Stimulated activated CD8-positive, alpha-beta memory T cell treated with anti-CD3 and anti-CD28 coated beads, Interleukin-15, amount 100 ng/mL, for 24 hours (primary cell): Measurements from ENCODE around the gene RITA1.
"Not testable (repeated sequence)": the region's sequence is repeated elsewhere in the genome, so short reads cannot be mapped to it uniquely, and the experiment has no call there.

Experiments used
- DNase-seq: peaks from one replicate; pipeline ENCODE4 v3.0.0-alpha.2; 2020; ENCODE audit warnings: low read depth

The RITA1 gene, protein sequence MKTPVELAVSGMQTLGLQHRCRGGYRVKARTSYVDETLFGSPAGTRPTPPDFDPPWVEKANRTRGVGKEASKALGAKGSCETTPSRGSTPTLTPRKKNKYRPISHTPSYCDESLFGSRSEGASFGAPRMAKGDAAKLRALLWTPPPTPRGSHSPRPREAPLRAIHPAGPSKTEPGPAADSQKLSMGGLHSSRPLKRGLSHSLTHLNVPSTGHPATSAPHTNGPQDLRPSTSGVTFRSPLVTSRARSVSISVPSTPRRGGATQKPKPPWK

DNA sequence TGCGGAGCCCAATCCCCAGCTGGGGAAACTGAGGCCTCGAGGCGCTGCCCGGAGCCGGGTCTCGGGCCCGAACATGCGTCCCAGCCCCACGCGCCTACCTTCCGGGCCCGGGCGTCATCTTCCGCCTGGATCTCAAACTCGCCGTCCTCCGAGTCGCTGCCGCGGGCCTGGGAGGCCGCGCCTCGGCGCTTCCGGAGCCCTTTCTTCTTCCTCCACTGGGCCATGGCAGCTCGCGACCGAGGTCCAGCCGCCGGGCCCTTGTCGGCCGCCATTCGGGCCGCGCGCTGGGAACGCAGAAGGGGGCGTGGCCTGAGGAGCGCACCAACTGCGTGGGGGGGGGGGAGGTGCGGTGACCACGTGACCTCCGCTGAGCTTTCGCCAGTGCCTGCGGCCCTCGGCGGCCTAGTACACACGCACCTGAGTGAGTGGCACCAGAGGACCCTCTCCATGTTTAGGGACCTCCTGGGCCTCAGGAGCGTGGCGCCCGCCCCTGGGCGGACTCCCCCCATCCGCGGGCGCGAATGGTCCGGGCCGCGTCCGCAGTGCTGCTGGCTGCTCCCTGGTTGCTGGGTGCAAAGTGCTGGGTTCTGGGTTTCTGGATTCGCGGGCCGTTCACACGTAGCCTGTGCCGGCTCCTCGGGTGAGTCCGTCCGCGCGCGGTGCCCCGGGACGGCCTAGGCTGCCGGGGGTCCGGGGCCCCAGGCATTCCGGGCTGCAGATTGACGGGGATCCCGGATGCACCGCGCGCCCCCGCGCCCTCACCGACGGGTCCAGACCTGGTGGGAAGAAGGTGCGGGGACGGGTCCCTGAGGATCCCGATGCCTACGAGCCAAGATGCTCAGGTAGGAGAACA, at the start of gene RITA1, which contains the start of gene DDX54:
Gene RITA1, plus strand, starts transcription at position 542 of the 853 bp plus-strand sequence. CDS start 1,026 bp downstream, outside the sequence.
Gene DDX54, minus strand, starts transcription at position 299 of the 853 bp plus-strand sequence. Its CDS starts 27 bp downstream, at position 272.
- peak; percentile 71 for DNase-seq

DNA sequence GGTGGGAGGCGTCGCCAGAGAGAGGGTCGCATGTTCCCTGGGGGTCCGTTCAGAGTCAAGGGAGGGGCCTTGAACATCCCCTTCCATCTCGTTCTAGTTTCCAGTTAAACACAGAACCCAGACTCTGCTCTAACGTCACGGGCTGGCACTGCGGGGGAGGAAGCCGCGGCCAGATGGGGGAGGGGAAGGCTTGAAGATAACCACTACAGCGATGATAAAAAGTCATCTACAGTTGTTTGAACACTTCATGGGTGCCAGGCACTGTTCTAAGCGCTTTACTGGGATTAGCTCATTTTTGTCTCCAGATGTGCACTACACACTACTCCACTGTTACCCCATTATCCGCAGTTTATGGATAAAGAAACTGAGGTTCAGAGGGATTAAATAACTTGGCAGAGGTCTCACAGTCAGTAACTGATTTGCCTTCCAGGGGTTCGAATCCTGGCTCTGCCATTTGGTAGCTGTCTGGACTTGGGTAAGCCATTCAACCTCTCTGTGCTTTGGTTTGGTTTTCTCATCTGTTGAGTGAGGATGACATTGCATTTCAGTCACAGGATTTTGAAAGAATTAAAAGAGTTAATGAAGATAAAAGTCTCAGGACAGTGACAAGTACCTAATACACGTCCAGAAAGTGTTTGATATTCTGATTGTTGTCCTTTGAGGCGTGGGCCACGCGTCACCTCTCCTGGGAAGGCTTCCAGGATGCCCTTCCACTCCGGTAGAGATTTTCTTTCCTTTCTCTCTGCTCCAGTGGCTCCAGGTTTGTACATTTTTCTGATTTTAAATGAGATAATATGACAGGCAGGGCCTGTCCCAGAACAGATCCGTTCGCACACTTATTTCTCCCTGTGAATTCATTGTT, 49.2 kb upstream of the RITA1 start:
- no peak for DNase-seq

DNA sequence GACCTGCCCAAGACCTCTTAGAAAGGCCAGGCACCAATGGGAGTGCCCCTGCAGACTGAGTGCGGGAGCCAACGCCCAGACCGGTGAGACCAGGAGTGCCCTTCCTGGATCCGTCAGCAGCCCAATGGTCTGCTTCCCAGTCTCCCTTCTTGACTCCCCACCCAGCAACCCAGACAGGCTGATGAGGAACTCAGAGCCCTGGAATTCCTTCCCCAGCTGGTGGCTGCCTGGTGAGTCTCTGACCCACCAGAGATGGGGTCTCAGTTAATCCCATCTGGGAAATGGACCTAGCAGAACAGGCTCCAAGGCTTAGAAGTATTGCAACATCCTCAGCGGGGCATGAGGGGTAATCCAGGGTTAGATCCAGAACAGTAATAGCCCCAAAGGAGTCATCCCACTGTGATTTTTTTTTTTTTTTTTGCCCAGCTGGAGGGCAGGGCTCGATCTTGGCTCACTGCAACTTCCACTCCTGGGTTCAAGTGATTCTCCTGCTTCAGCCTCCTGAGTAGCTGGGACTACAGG, 48.5 kb upstream of the RITA1 start:
- DNase-seq = no peak

DNA sequence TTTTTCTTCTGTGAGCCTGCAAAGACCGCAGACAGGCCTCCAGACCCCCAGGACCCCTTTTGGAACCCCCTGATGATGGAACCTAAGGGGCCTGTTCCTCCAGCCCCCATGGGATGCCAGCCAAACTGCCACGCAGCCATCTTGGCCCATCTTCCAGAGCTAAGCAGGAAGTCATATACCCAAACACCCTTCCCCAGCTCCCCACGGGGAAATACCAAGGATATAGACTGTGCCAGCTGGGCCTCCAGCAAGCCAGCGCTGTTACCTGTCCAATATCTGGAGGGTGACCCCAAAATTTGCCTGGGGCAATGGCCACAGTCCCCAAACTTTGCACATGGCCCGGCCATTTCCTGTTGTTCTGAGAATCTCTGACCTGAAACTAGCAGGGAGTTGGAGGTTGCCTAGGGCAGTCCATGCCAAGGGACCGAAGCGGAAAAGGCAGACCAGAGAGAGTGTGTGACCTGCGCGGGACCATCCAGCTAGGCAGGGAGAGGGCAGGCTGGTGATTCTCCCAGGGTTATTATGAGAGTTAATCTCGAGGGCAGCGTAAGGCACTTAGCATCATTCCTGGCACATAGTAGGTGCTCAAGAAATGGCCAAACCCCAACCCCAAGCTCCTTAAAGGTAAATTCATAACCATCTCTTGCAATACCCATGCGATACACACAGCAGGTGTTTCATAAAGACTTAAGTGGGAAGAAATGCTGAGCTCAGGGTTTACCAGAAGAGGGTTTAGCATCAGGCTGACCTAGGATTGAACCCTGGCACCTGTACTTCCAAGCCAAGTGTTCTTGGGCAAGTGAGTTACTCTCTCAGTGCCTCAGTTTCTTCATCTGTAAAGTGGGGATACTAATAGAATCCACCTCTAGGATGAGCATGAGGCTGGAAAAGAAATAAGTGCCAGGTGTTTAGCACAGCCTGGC, 47.4 kb upstream of the RITA1 start:
- no peak for DNase-seq

DNA sequence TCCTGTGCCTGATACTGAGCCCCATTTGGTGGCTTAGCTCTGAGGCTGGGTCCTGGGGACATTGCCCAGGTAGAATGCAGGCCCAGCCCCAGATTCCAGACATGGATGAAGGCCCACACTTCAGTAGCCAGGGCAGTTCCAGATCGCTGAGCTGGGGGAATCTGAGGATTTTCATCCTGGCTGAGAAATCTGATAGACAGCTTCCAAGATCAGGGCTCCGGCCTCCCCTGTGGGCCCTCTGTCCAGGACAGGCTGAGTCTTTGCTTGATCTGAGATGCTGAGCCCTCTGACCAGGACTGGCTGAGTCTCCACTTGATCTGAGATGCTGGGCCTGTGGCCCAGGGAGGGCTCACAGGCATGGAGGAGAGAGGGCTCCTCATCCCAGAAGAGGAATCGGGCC, 46.7 kb upstream of the RITA1 start:
- DNase-seq = no peak

DNA sequence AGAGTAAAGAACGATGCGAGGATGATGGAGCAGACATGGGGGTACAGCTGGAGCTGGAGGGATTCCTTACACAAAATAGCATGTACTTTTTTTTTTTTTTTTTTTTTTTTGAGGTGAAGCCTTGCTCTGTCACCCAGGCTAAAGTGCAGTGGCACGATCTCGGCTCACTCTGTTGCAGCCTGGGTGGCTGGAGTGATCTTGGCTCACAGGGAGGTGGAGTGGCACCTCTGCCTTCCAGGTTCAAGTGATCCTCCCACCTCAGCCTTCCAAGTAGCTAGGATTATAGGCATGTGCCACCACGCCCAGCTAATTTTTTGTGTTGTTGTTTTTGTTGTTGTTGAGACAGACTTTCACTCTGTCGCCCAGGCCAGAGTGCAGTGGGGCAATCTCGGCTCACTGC, 44.8 kb upstream of the RITA1 start:
- DNase-seq = no peak

DNA sequence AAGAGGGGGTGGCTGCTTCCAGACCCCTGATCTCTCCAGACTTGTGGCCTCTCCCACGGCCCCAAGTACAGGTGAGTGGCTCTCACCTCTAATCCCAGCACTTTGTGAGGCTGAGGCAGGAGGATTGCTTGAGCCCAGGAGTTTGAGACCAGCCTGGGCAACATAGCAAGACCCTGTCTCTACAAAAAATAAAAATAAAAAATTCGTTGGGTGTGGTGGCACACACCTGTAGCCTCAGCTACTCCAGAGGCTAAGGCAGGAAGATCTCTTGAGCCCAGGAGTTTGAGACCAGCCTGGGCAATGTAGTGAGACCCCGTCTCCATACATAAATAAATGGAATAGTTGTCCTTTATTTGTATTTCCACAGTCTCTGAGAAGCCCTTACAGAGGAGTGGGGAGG, 43.8 kb upstream of the RITA1 start:
- not testable (repeated sequence) for DNase-seq

DNA sequence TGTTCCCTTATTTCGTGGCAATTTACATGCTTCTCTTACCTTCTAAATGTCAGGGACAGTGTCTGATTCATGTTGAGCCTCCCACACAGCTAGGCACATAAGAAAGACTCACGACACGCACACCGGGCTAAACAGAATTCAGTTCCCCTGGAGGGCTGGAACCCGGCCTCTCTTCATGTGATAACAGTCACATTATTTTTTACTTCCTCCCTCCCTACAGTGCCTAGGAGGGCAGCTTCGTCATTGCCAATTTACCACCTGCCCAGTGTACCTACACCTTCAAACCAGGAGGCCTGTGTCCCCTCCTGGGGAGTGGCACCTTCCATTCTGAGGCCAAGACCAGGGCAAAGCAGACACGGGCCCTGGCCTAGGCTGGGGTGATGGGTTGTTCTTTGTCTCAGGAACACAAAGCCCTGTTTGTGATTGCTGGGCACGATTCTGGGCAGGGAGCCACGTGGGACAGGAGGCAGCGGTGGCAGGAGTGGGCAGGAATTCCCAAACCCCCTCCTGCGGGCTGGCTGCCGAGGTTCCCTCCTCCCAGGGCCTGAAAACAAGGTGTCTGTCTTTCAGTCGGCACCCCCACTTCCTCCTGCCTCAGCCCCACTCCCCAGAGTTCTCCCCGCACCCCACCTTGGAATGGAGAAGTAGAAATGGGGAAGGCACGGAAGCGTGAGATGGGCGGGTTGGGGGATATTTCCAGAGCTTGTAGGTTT, 43.2 kb upstream of the RITA1 start:
- DNase-seq = no peak

DNA sequence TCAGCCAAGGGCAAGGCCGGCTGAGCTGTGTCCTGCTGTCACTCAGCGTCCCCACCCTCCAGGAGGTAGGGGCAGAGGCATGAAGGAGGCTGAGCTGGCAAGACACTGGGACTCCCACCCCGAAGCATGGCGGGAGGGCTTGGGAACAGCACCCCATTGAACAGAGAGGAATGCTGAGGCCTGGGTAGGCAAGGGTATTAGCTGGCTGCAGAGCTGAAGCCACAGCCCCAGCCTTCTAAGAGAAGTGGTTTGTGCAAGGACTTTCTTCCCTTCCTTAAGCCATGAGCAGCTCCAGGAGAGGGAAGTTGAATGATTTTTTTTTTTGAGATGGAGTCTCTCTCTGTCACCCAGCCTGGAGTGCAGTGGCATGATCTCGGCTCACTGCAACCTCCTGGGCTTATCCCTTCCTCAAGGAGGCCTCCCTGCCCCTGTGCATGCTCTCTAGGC, 42.6 kb upstream of the RITA1 start:
- no peak for DNase-seq

DNA sequence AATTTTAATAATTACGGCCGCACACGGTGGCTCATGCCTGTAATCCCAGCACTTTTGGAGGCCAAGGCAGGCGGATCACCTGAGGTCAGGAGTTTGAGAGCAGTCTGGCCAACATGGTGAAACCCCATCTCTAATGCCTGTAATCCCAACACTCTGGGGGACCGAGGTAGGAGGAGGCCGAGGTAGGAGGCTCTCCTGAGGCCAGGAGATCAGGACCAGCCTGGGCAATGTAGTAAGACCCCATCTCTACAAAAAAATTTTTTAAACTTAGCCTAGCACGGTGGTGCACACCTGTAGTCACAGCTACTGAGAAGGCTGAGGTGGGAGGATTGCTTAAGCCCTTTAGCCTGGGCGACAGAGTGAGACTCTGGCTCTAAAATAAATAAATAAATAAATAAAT, 41.6 kb upstream of the RITA1 start:
- no peak for DNase-seq

DNA sequence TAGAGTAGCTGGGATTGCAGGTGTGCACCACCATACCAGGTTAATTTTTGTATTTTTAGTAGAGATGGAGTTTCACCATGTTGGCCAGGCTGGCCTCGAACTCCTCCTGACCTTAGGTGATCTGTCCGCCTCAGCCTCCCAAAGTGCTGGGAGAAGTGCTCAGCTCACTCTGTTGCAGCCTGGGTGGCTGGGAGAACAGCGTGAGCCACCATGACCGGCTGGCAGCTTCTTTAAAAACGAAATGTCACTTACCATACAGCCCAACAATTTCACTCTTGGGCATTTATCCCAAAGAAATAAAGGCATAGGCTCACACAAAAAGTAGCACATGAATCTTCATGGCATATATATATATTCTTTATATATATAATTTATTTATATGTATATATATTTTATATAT, 40.7 kb upstream of the RITA1 start:
- no peak for DNase-seq

DNA sequence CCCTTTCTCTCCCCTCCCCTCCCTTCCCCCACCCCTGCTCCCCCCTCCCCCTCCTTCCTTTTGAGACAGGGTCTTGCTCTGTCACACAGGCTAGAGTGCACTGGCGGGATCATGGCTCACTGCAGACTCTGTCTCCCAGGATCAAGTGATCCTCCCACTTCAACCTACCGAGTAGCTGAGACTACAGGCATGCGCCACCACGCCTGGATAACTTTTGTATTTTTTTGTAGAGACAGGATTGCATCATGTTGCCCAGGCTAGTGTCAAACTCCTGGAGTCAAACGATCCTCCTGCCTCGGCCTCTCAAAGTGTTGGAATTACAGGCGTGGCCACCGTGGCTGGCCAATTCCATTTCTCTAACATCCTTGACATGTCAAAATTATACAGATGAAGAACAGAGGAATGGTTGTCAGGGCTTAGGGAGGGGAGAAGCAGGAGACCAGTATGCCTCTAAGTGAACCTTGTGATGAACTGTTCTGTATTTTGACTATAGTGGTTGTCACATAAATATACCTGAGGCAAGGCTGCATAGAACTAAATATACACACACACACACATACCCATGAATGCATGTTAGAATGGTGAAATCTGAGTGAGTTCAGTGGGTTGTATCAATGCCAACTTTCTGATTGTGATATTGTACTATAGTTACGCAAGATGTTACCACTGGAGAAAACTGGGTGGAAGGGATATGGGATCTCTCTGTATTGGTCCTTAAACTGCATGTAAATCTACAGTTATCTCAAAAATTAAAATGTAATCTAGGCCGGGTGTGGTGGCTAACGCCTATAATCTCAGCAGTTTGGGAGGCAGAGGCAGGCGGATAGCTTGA, 39.6 kb upstream of the RITA1 start:
- no peak for DNase-seq

DNA sequence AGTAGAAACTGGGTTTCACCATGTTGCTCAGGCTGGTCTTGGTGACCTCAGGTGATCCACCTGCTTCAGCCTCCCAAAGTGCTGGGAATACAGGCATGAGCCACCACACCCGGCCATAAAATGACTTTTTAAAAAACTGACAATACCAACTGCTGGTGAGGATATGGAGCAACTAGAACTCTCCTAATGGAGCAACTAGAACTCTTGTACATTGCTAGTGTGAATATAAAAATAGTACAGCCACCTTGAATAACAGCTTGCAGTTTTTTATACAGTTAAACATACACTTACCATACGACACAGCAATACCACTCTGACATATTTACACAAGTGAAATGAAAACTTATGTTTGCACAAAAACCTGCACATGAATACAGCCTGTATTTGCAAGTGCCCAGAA, 38.5 kb upstream of the RITA1 start:
- no peak for DNase-seq

DNA sequence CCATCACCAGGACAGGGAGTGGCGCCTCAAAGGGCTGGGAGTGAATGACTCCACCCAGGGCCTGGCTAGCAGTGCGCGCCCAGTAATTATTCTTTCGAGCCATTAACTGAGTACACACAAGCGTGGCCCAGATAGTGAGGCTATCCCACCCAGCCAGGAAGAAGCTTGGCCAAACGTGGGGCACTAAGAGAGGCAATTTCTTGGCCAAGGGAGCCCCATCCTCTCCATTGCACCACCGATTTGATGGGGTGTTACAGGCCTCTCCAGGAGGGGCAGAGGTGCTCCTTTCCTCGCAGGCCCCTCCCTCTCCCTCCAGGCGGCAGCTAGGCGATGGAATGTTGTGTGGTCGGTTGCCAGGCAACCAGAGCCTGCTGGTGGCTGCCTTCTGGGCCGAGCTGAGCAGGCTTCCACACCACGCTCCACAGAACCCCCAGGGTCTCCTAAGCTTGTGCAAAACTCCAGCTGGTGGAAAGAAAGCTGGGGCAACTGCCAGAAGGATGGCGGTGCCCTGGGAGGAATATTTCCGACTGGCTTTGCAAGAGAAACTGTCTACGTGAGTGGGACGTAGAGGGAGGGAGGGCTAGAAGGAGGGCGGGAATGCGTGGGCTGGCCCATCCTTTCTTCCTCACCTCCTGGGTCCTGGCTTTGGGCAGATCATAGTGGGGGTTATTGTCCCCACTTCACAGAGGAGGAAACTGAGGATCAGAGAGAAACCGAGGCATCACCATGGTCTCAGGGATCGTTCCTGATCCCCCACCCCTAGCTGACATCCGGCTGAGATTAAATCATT, 36.0 kb upstream of the RITA1 start, which contains the start of gene CFAP73:
Gene CFAP73, plus strand, starts transcription at position 364 of the 790 bp plus-strand sequence. Its CDS starts 134 bp downstream, at position 498.
- DNase-seq = no peak

DNA sequence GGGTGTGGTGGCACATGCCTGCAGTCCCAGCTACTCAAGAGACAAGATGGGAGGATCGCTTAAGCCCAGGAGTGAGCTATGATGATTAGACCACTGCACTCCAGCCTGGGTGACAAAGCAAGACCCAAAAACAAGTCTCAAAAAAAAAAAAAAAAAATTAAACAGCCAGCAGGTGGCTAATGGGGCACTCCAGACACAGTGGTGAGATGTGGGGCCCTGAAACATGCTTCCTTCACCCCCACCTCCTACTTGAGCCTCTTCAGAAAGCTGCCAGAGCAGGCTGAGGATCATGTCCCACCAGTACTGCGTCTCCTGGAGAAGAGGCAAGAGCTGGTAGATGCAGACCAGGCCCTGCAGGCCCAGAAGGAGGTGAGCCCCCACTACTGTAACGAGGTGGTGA, 33.9 kb upstream of the RITA1 start:
- DNase-seq = no peak

DNA sequence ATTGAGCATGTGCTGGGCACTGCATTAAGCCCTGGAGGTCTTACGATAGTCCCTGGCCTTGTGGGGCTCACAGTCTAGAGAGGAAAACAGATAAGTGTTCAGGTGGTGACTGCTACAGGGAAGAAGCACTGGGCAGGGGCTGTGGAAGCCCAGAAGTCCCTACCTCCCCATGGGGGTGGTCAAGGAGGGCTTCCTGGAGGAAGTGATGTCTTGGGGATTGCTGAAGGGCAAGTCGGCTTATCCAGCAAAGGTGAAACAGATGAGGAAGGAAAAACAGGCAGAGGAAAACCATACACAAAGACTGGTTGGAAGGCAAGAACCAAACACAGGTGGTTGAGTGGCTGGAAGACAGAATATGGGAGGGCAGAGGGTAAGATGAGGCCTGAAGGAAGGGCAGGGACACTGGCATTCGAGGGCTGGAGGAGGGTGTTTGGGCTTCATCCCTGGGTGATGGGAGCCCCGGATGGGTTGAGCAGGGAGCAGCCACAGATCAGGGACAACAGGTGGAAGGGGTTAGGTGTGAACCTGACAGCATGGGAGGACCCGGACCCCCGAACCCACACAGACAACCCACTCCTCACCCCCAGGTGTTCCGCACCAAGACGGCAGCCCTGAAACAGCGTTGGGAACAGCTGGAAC, 33.2 kb upstream of the RITA1 start:
- DNase-seq = no peak

DNA sequence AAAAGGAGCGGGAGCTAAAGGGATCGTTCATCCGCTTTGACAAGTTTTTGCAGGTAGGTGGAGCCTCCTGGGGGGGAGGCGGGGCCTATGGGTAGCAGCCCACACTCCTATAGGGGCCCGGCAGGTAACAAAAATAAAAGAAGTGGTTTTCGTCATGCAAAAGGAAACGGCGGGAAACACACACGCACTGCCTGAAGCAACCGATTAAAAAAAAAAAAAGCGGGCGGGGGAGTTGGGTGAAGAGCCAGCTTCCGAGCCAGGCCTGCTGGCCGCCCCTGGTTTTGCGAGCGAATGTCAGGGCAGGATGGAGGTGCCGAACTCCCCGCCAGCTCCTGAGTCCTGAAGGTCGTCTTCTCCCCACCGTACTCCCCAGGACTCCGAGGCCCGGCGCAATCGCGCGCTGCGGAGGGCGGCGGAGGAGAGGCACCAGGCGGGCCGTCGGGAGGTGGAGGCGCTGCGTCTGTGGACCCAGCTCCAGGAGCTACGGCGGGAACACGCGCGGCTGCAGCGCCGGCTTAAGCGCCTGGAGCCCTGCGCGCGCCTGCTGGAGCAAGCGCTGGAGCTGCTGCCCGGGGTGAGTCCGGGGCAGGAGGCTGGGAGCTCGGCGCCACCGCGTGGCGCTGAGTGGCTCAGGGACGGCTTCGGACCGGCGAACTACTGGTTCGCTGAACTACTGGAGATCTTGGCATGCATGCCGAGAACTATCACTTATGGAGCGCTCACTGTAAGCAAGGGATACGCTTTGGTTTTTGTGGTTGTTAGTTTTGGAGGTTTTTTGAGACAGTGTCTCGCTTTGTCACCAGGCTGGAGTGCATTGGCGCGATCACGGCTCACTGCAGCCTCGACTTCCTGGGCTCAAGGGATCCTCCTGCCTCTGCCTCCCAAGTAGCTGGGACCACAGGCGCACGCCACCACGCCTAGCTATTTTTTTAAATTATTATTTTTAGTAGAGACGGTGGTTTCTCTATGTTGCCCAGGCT, 32.4 kb upstream of the RITA1 start:
- no peak for DNase-seq
